HEK293 (cell line): ENCODE results near the gene MXRA8.

Experiments used
- CTCF ChIA-PET: fragments of 350-600 bp; formaldehyde crosslinking; extraction: SDS; loops from one replicate; lab custom pipeline; 2021; ENCODE audit warnings: antibody characterized with exemption; lab: Yijun Ruan, JAX
- POLR2A ChIA-PET: fragments of 300-600 bp; formaldehyde crosslinking; extraction: SDS; loops from one replicate; lab custom pipeline; 2020; ENCODE audit warnings: antibody characterized with exemption, inconsistent platforms; lab: Yijun Ruan, JAX
- H3K27ac ChIP-seq: fragments of 200-500 bp; sonication (Bioruptor generic); 2 replicates; pipeline ENCODE4 v1.5.1; 2014; ENCODE audit warnings: low read depth, low read length, control low read depth, inconsistent platforms; ENCODE audit errors: extremely low read depth
- H3K36me3 ChIP-seq, 2 experiments: fragments of 200-500 bp in 1 of 2; sonication (Bioruptor generic) in 1 of 2; 1 replicate in 1 of 2; 2 replicates in 1 of 2; pipeline ENCODE4 v1.5.1; 2014 to 2017; ENCODE audit warnings: inconsistent platforms in 2 of 2, low read length in 2 of 2; ENCODE audit not compliant: control insufficient read depth in 2 of 2, insufficient read depth in 1 of 2
- H3K4me1 ChIP-seq: fragments of 200-500 bp; sonication (Bioruptor generic); 2 replicates; pipeline ENCODE4 v1.5.1; 2014; ENCODE audit warnings: mild to moderate bottlenecking, low read length, inconsistent platforms; ENCODE audit not compliant: control insufficient read depth, insufficient read depth
- H3K4me3 ChIP-seq: 2 replicates; pipeline ENCODE4 v1.5.1; 2011; ENCODE audit warnings: low read depth, mild to moderate bottlenecking, control low read depth, low read length, moderate library complexity
- H3K9me3 ChIP-seq: fragments of 200-500 bp; sonication (Bioruptor generic); 2 replicates; pipeline ENCODE4 v1.5.1; 2014; ENCODE audit warnings: low read depth, low read length, inconsistent platforms; ENCODE audit not compliant: control insufficient read depth, insufficient read depth
- BCL11A ChIP-seq: fragments of 450-650 bp; formaldehyde crosslinking; IDR thresholded peaks from 2 replicates; pipeline ENCODE4 v1.5.1; 2016; ENCODE audit warnings: low read depth, missing biosample characterization, missing genetic modification characterization
- EGR2 ChIP-seq: fragments of 450-650 bp; formaldehyde crosslinking; IDR thresholded peaks from 2 replicates; pipeline ENCODE4 v1.5.1; 2016; ENCODE audit warnings: low read depth, missing biosample characterization, missing genetic modification characterization
- GLIS2 ChIP-seq: fragments of 450-650 bp; formaldehyde crosslinking; IDR thresholded peaks from 2 replicates; pipeline ENCODE4 v1.5.1; 2016; ENCODE audit warnings: missing biosample characterization, missing genetic modification characterization
- PRDM10 ChIP-seq: fragments of 450-650 bp; formaldehyde crosslinking; IDR thresholded peaks from 2 replicates; pipeline ENCODE4 v1.5.1; 2016; ENCODE audit warnings: missing biosample characterization, missing genetic modification characterization
- SETDB1 ChIP-seq: IDR thresholded peaks from one replicate; pipeline ENCODE4 v1.6.1; 2017; ENCODE audit warnings: mild to moderate bottlenecking, low read length, moderate library complexity, mixed read lengths; ENCODE audit not compliant: insufficient read length
- ZBTB10 ChIP-seq: fragments of 450-650 bp; formaldehyde crosslinking; IDR thresholded peaks from 2 replicates; pipeline ENCODE4 v1.5.1; 2016; ENCODE audit warnings: missing biosample characterization, missing genetic modification characterization
- ZBTB17 ChIP-seq: fragments of 450-650 bp; formaldehyde crosslinking; IDR thresholded peaks from 2 replicates; pipeline ENCODE4 v1.5.1; 2016; ENCODE audit warnings: missing biosample characterization, missing genetic modification characterization
- ZBTB20 ChIP-seq: fragments of 450-650 bp; formaldehyde crosslinking; IDR thresholded peaks from 2 replicates; pipeline ENCODE4 v1.5.1; 2016; ENCODE audit warnings: missing biosample characterization, missing genetic modification characterization
- ZNF148 ChIP-seq: fragments of 450-650 bp; formaldehyde crosslinking; IDR thresholded peaks from 2 replicates; pipeline ENCODE4 v1.5.0; 2017; ENCODE audit warnings: missing biosample characterization, missing genetic modification characterization, borderline replicate concordance
- ZNF174 ChIP-seq: fragments of 450-650 bp; formaldehyde crosslinking; IDR thresholded peaks from 2 replicates; pipeline ENCODE4 v1.5.0; 2017; ENCODE audit warnings: missing biosample characterization, mild to moderate bottlenecking, missing genetic modification characterization
- ZNF2 ChIP-seq: fragments of 450-650 bp; formaldehyde crosslinking; IDR thresholded peaks from 2 replicates; pipeline ENCODE4 v1.5.1; 2016; ENCODE audit warnings: missing biosample characterization, missing genetic modification characterization
- ZNF24 ChIP-seq: fragments of 450-650 bp; formaldehyde crosslinking; IDR thresholded peaks from 2 replicates; pipeline ENCODE4 v1.5.1; 2016; ENCODE audit warnings: missing biosample characterization, missing genetic modification characterization
- ZNF274 ChIP-seq, 2 experiments: fragments of 200-500 bp in 1 of 2; fragments of 450-650 bp in 1 of 2; sonication (Bioruptor generic) in 1 of 2; formaldehyde crosslinking in 1 of 2; IDR thresholded peaks; 2 replicates each; pipeline versions ENCODE4 v1.5.1 to v1.6.1; 2014 to 2016; ENCODE audit warnings: borderline replicate concordance in 1 of 2, inconsistent platforms in 1 of 2, low read length in 1 of 2, missing biosample characterization in 1 of 2, missing genetic modification characterization in 1 of 2
- ZNF544 ChIP-seq: fragments of 450-650 bp; formaldehyde crosslinking; IDR thresholded peaks from 2 replicates; pipeline ENCODE4 v1.5.0; 2017; ENCODE audit warnings: missing biosample characterization, missing genetic modification characterization
- ZNF580 ChIP-seq: fragments of 450-650 bp; formaldehyde crosslinking; IDR thresholded peaks from 2 replicates; pipeline ENCODE4 v1.5.1; 2016; ENCODE audit warnings: missing biosample characterization, missing genetic modification characterization
- ZNF585B ChIP-seq: fragments of 450-650 bp; formaldehyde crosslinking; IDR thresholded peaks from 2 replicates; pipeline ENCODE4 v1.5.1; 2016; ENCODE audit warnings: missing biosample characterization, missing genetic modification characterization
- ZNF660 ChIP-seq: fragments of 450-650 bp; IDR thresholded peaks from 2 replicates; pipeline ENCODE4 v1.5.1; 2018; ENCODE audit warnings: missing biosample characterization, mild to moderate bottlenecking, missing genetic modification characterization
- ZNF670 ChIP-seq: fragments of 450-650 bp; formaldehyde crosslinking; IDR thresholded peaks from 2 replicates; pipeline ENCODE4 v1.5.1; 2016; ENCODE audit warnings: missing biosample characterization, missing genetic modification characterization, low read depth
- ZSCAN23 ChIP-seq: fragments of 450-650 bp; formaldehyde crosslinking; IDR thresholded peaks from 2 replicates; pipeline ENCODE4 v1.5.1; 2016; ENCODE audit warnings: missing biosample characterization, missing genetic modification characterization
- ZSCAN5A ChIP-seq: fragments of 450-650 bp; formaldehyde crosslinking; IDR thresholded peaks from 2 replicates; pipeline ENCODE4 v1.5.1; 2016; ENCODE audit warnings: missing biosample characterization, missing genetic modification characterization

MXRA8 gene

GRCh38 chr1:1347663-1348419 lies 10.5 kb downstream of the MXRA8 start (continued):
- no peak for TF ChIP-seq SETDB1
- no peak for TF ChIP-seq ZNF660 (tag by site-specific recombination)
- no peak for TF ChIP-seq ZNF544 (tag by site-specific recombination)
- TF ChIP-seq, all 188 proteins: peak for 23

GRCh38 chr1:1347026-1347595 lies 11.2 kb downstream of the MXRA8 start:
- H3K36me3 ChIP-seq: peaks cover 0 to 26% of the 10 kb centered on the region in 2 experiments; a peak in 1 of 3 replicates
- TF ChIP-seq ZNF670 (tag by site-specific recombination) (no peak), GLIS2 (peak; percentile 33; the same call in 1 of the 2 replicates), ZNF585B (tag by site-specific recombination) (no peak), PRDM10 (no peak), ZNF148 (tag by site-specific recombination) (no peak), ZNF2 (tag by site-specific recombination) (no peak), BCL11A (0 out of 2 replicates have a peak, but pooled peaks have one; percentile 4), EGR2 (0 out of 2 replicates have a peak, but pooled peaks have one; percentile 33)
- H3K4me1 ChIP-seq: peaks cover 7% of the 10 kb centered on the region
- POLR2A ChIA-PET: interaction anchor here (1.0 to 1.6 kb wide), 4 partner anchors 10 to 52 kb away, joined by 3 to 8 read pairs (median 4); partner anchors contain the start of genes AURKAIP1 and CCNL2
- peak overlapping the region; percentile 64 for H3K4me3 ChIP-seq
- CTCF ChIA-PET: interaction anchor here (1.0 to 3.5 kb wide), 2 partner anchors 22 to 25 kb away, joined by 7 to 18 read pairs; no protein-coding TSS in a partner anchor
- no peaks in the 10 kb centered on the region for H3K9me3 ChIP-seq
- H3K27ac ChIP-seq: peak overlapping the region; percentile 87

GRCh38 chr1:1346501-1346890 lies 11.9 kb downstream of the MXRA8 start:
- Histone ChIP-seq H3K9me3 (no peaks in the 10 kb centered on the region), H3K27ac (no peak overlapping the region), H3K36me3 (peaks cover 0 to 32% of the 10 kb centered on the region in 2 experiments; a peak in 2 of 3 replicates), H3K4me1 (peaks cover 7% of the 10 kb centered on the region), H3K4me3 (no peak overlapping the region)
- TF ChIP-seq ZBTB20 (tag by site-specific recombination): no peak
- no peak for TF ChIP-seq ZNF174 (tag by site-specific recombination)
- TF ChIP-seq ZBTB10 (tag by site-specific recombination): no peak
- TF ChIP-seq ZSCAN23 (tag by site-specific recombination): no peak
- no peak for TF ChIP-seq ZNF580
- TF ChIP-seq ZSCAN5A (tag by site-specific recombination): no peak
- TF ChIP-seq ZBTB17 (tag by site-specific recombination): no peak
- TF ChIP-seq ZNF24 (tag by site-specific recombination): no peak
- TF ChIP-seq ZNF274 (IDR thresholded peaks at IDR 0.05; ENCODE audit: low read length): no peak
- TF ChIP-seq ZNF274 (tag by site-specific recombination; IDR thresholded peaks at IDR 0.05; ENCODE audit: borderline replicate concordance): no peak
- ChIA-PET CTCF (interaction anchor here (3.5 kb wide), 1 partner anchor 26 kb away, joined by 18 read pairs; no protein-coding TSS in a partner anchor), POLR2A (interaction anchor here (1.0 kb wide), 1 partner anchor 10 kb away, joined by 3 read pairs; no protein-coding TSS in a partner anchor)
